GM19452 (cell line): ENCODE measurements around the gene AANAT.

ENCODE experiments used
- ATAC-seq: cut with Tn5 transposase; IDR thresholded peaks from one replicate; pipeline ENCODE4 v1.9.1; 2021; ENCODE audit not compliant: unreplicated experiment

AANAT gene

DNA sequence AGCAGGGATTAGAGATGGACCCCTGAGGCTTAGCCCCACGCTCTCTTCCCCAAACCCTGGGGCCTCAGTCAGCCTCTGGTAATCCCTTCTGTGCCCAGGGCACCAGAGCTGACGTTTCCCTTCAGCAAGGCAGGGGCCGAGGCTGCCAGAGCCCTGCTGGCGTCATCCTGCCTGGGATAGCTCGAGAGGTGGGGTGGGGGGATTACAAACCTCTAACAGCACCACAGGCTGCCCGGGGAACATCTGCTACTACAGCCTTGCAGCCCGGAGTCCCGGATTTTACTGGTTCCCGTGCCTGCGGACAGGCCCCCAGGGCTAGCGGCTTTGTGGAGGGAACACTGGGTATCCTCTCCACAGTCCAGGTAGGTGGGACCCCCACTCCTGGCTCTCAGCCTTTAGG, at the start of gene AANAT:
Gene AANAT, plus strand, starts transcription at position 238 of the 400 bp plus-strand sequence. CDS start 1,144 bp downstream, outside the sequence.
- no peak for ATAC-seq

DNA sequence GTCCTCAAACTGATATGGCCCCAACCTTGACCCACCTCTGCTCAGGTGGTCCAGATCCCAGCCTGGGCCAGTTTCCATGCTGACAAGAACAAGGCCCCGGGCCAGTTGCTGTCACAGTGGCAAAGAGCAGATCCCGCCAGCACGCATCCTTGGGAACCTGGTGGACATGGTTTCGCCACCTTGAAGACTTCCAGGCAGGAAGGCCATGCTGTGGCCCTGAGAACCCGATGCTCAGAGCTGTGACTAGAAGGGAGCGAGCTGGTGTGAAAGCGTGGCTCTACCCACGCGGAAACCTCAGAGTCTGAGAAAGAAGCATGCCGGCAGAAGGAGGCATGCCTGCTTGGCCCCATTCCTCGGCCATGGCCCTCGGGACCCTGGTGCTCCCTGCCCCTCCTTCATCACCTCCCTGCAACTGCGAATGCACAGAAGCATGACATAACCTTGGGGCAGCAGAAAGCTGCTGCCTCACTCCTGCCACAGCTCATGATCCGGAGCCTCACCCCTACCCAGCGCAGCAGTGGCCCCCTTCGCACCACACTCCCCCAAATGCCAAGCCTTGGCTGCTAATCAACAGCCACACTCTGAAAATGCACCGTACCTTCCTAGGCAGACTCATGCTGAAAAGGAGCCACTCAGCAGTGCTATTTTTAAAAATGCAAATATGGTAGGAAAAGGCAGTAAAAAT, 47.7 kb upstream of the AANAT start:
- no peak for ATAC-seq

DNA sequence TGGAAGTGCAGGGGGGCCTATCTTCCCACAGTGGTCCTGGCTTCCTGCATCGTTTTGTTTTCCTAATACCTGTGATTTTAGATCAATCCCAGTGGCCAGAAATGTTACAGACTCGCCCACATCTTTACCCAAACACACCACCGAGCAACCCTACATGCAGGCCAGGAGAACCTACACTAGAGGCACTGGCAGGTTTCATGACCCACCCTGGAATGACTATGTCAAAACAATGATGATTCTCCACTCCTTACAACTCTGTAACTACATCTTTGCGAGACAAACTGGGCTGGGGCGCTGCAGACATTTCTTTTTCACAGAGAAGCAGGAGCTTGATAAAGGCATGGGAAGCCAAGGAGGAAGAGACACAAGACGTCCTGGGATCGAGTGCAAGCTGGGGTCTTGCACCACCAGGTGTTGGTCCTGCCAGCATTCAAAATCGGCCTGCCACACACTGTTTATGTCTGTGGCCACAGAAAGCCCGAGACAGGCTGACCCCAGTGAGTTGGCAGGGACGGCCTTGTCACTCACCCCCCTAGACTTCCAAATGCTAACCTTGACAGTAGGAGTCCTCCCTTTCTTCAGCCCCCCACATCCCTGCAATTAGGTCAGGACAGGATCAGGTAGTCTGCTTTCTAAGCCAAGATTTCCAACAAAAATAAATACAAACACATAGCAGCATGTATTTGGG, 46.9 kb upstream of the AANAT start:
- ATAC-seq: no peak

DNA sequence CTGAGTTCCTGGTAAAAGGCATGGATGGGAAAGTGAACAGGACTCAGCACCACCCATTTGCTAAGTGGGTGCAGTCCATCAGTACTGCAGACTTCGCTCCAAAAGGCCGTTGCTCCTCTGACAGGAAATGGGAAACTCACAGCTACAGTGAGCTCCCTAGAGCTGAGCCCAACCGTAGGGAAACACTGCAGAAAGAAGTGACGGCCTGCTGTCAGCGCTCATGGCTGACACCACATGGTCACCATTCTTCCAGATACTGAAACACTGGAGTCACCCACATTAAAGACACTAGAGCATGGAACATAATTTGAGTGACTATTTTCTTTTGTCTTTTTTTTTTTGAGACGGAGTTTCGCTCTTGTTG, 46.4 kb upstream of the AANAT start:
- ATAC-seq: no peak

DNA sequence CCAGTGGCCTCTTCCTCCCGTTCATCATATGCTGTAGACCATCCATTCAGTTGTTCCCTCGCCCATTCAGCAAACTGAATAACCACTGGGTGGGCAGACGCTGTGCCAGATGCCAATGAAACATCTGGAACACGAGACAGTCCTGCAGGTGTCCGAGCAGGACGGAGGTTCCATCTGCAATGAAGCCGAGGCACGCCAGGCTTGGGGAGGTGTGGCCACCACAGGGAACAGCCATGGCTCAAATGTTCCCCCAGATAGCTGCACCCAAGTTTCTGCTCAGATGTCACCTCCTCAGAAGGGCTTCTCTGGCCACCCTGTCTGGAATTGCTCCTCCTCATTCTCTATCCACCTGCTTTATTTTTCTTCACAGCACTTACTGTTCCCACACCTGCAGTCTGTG, 45.0 kb upstream of the AANAT start:
- ATAC-seq: no peak

DNA sequence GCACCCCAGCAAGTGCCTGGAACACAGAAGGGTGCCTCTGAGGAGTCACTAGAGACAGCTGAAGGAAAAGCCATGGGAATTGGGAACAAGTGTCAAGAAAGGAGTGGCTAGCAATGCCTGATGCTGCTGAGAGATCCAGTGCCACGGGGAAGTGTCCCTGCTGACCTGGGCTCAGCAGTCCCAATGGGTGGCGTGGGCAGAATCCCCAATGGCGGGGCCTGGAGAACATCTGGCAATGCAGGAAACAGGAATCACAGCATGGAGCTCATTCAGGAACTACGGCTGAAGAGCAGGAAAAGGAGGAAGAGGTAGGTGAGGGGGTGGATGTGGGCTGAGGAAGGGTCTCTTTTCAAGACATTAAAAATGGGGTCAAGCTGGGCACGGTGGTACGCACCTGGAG, 44.5 kb upstream of the AANAT start:
- ATAC-seq: no peak

DNA sequence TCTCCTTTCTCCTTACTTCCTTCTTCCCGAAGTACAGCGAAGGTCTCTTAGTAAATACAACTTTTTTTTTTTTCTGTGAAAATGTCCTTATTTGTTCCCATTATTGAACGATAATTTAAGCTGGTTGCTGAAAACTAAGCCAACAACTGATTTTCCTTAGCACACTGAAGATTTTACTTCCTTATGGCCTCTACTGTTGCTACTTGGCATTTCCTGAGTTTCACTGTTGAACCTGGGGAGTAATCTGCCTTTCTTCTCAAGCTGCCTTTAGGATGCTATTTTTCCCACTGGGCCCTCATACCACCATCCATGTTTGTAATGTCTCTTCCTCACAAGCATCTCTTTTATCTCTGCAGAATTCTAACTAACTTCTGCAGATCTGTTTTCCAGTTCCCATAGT, 40.5 kb upstream of the AANAT start:
- no peak for ATAC-seq

DNA sequence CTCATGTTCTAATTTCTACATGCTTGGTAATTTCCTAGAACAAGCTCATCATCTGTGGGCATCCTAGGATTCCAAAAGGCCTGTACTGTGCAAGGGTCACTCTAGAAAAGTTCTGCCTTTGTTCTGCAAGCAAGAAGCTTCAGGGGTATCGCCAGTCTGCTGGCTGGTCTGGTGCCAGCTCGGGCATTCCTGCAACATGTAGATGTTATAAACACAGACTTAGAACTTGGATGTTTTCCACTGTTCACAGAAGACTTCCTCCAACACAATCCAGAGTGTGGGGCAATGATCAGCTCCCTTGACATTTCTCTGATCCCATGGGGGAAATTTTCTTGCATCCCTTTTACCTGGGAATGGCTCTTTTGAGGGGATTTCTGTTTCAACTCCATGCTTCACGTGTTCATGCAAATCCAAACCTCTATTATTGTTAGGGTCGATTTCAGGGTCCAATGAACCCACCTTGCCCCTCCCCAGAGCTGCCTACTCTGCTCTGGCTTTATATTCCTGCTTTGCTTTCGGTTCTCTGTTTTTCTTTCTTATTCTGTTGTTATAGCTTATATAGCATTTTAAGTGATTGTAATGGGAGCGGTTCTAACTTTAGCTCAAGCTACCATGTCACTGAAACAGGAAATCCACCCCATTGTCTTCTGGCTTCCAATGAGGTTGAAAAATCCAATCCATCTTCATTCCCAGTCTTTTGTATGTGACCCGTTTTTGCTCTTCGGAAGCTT, 39.7 kb upstream of the AANAT start:
- ATAC-seq: no peak

DNA sequence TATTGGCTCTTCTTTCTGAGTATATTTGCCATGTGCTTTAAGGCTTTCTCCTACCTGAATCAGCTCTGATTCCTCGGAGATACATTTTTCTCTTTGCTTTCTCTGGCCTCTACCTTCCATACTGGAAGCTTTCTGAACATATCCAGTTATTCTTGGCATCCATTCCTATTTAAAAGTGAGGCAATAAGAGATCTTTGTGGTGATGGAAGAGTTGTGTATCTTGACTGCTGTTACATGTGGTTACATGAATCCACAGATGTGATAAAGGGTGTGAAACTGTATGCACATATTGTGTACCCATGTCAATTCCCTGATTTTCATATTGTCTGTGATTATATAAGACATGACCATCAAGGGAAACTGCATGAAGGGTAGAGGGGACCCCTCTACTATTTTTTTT, 38.9 kb upstream of the AANAT start:
- ATAC-seq: no peak

DNA sequence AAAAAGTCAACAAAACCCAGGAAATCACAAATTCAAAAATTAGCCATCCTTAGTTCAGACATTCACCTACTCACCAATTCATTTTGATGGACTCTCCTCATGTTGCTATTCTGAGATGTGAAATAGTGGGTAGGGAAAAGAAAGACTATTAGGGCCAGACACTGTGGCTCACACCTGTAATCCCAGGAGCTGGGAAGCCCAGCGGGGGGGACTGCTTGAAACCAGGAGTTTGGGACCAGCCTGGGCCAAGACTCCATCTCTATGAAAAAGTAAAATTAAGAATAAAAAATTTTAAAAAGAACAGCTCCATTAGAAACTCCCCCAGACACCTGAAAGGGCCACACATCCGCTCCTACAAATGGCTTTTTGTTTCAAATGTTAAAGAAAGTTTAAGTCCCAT, 35.9 kb upstream of the AANAT start:
- ATAC-seq: no peak

DNA sequence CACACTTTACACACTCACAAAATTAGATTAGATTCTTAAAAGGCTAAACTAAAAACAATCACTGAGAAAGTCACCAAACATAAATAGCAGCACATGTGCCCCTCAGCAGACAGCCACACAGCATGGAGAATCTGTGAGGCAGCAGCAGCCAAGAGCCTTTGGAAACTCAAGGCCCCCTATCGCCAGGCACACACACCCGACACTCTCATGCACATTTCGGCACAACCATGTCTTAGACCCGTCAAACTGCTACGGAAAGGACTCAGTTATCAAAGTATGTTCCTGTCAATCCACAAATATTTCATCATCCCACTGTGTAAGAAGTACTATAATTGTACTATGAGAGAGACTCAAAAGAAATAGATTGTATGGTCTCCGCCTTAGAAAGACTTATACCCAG, 35.4 kb upstream of the AANAT start:
- no peak for ATAC-seq

DNA sequence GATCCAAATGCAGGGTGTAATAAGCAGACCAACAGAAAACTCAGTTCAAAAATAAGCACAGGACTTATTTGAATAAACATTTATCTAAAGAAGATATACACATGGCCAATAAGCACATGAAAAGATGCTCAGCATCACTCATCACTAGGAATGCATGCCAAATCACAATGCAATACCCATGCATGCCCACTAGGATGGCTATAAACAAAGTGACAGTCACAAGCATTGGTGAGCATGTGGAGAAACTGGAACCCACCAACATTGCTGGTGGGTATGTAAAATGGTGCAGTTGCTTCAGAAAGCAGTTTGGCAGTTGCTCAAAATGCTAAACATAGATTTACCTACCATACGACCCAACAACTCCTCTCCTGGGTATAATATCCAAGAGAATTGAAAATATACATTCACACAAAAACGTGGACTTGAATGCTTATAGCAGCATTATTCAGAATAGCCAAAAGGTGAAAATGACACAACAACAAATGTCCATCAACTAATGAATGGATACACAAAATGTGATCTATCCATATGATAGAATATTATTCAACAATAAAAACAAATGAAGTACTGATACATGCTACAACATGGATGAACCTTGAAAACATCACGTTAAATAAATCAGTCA, 34.6 kb upstream of the AANAT start:
- ATAC-seq: no peak

DNA sequence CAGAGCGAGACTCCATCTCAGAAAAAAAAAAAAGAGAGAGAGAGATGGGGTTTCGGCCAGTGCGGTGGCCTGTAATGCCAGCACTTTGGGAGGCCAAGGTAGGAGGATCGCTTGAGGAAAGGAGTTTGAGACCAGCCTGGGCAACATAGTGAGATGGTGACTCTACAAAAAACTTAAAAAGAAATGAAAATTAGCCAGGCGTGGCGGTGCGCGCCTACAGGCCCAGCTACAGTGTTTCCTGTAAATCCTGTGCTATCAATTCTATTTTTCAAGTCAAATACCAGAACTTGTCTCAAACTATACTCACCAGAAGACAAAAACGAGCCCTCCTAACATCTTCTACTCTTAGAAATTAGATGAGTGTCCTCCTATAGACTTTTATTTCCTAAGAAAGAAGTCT, 33.7 kb upstream of the AANAT start:
- ATAC-seq: no peak

DNA sequence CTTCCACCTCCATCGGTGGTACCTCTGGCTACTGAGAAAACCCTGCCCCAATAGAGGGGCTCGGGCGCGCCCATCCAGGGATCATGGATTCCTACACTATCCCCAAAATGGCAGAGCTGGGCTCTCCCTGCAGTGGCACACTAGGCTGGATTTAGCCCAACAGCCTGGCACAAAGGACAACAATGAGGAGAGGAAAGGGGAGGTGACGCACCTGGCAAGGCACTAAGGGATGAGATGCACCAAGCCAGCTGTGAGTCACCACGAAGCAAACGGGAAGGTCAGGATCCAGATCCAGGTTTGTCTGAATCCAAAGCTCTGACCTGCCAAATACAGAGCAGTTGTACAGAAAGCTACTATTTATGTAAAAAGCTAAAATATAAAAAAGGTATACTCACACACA, 32.5 kb upstream of the AANAT start:
- ATAC-seq: no peak

DNA sequence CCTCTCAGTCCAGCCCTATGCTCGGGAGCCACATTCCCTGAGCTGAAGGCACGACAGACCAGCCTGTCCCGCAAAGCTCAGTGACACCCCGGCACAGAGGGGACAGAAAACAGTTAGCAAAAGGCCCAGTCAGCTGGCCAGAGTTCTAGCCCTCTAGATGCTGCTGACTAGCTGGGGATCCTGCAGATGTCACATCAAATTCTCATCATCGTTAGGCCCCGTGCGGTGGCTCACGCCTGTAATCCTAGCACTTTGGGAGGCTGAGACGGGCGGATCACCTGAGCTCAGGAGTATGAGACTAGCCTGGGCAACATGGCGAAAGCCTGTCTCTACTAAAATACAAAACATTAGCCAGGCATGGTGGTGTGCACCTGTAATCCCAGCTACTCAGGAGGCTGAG, 31.7 kb upstream of the AANAT start:
- no peak for ATAC-seq

DNA sequence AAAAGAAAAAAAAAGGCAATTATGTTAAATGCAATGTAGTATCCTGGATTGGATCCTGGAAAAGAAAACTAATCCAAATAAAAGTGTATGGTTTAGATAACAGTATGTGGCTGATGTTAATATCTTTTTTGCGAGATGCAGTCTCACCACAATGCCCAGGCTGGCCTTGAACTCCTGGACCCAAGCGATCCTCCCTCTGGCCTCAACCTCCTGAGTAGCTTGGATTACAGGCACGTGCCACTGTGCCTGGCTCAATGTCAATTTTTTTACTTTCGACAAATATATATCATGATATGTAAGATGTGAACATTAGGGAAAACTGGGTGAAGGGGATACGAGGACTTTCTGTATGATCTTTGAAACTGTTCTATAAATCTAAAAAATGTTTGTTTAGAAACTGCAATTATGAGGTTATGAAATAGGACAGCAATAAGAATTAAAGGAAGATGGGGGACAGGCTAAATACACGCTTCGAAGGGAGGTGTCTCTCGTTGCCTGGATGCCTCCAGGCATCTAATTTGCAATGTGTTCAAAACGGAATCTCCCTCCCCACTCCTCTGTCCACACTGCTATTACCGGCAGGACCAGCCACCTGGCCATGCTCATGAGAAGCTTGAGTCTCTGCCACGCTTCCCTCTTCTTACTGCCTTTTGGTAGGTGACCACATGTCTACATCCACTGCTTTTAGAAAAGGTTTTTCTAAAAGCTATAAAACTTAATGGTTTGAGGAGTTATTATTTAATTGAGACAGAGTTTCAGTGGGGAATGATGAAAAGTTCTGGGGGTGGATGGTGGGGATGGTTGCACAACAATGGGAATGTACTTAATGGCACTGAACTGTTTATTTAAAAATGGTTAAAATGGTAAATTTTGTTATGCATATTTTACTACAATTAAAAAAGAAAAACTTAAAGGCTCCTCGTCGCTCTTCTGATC, 29.7 kb upstream of the AANAT start:
- ATAC-seq: no peak

DNA sequence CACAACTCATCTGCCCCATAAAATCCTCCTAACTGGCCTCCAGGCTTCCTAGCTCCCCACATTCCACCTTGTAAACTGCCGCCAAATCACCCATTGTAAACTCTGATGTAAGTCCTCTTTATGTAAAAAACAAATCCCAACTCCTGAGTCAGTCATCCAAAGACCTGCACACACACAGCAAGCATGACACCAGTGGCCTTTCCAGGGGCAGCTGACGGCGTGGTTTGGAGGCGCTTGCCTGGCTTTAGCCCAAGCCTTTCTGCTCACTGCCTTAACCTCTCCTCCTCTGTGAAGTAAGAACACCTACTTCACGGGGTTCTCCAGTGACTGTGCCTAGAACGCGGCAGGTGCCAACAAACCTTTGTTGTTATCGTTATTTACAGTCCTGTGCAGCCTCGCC, 28.5 kb upstream of the AANAT start:
- ATAC-seq: no peak

DNA sequence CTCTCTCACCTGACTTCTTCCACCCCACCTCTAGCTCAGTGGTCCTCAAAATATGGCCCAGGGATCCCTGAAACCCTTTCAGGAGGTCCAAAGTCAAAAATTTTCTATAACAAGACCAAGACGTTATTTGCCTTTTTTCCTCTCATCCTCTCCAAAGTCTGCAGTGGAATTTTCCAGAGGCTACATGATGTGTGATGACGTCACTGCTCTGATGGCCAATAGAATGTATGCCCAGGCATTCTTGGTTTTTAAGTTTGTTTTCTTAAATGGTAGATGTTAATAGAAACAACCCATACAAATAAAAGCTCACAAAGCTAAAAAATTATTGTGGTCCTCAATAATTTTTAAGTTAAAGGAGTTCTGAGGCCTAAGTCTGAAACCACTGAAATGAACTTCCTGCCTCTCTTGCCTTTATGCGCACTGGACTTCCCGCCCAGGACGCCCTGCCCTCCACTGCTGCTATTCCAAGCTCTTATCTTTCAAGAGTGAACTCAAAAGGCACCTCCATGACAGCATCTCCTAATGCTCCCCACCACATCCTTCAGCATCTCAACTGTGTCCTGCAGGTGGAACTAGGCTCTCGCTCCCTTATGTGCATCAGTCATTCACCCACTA, 28.0 kb upstream of the AANAT start:
- ATAC-seq: no peak

DNA sequence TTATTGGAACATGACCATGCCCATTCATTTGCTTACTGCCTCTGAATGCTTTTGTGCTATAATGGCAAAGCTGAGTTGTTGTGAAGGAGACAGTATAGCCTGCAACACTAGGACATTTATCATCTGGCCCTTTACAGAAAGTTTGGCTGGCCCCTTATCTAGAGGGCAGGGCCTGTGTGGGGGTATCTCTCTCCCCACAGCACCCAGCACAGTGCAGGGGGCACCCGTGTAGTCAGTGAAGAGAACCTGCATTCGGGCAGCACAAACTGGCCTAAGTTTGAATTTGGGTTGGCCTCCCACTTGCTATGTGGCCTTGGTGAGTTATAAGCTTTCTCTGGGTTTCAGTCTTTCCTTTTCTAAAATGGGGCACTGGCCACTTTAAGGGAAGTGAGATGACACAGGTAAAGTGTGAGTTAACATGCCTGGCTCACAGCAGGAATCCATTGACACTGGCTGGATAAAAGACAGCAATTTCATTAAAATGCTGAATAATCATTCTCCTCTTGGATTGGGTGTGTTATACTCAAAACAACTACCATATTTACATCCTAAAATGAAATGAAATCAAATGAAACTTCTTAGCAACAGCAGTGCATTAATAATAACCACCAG, 26.5 kb upstream of the AANAT start:
- ATAC-seq: no peak
